Activated CD4-positive, alpha-beta T cell treated with anti-CD3 and anti-CD28 coated beads for 48 hours (primary cell): Measurements from ENCODE around the gene SLC13A3.

Source experiments
- DNase-seq: peaks from one replicate; pipeline ENCODE4 v3.0.0-alpha.2; 2020

SLC13A3 gene

GRCh38 chr20:46512943-46513844 is 138.1 kb downstream of the SLC13A3 start, which contains the start of gene ZNF334:
TSS of gene ZNF334 (minus strand) at chr20:46513559. CDS start at chr20:46512102, 1,457 bp downstream.
- DNase-seq = peak; percentile 71

- no peak for DNase-seq
Measured at GRCh38 chr20:46509523-46509922, 141.7 kb downstream of the SLC13A3 start.
